Astrocyte (in vitro differentiated cells and primary cell): ENCODE data around the gene GJC1.

ENCODE experiments used
- EZH2 ChIP-seq: IDR thresholded peaks from 2 replicates; pipeline ENCODE4 v1.6.1; 2012; ENCODE audit warnings: mild to moderate bottlenecking, low read length, inconsistent platforms; ENCODE audit not compliant: insufficient read depth
- TF ChIP-seq, protein P1 (sequence below): IDR thresholded peaks from 2 replicates; pipeline ENCODE4 v1.5.1; 2011; ENCODE audit warnings: low read depth, mild to moderate bottlenecking, inconsistent platforms, low read length, moderate library complexity; ENCODE audit not compliant: insufficient read depth

DNA sequence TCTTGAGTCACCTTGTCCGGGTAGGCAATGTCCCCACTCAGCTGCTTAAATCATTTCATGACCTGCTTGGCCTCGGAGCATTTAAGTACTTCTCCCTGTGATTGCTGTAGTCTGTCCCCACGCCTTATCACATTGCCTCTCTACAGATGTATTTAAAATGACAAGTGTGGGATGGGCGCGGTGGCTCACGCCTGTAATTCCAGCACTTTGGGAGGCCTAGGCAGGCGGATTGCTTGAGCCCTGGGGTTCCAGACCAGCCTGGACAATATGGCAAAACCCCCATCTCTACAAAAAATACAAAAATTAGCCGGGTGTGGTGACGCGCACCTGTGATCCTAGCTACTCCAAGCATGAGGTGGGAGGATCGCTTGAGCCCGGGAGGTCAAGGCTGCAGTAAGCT is 1.3 kb upstream of the GJC1 start:
- TF ChIP-seq, protein P1, sequence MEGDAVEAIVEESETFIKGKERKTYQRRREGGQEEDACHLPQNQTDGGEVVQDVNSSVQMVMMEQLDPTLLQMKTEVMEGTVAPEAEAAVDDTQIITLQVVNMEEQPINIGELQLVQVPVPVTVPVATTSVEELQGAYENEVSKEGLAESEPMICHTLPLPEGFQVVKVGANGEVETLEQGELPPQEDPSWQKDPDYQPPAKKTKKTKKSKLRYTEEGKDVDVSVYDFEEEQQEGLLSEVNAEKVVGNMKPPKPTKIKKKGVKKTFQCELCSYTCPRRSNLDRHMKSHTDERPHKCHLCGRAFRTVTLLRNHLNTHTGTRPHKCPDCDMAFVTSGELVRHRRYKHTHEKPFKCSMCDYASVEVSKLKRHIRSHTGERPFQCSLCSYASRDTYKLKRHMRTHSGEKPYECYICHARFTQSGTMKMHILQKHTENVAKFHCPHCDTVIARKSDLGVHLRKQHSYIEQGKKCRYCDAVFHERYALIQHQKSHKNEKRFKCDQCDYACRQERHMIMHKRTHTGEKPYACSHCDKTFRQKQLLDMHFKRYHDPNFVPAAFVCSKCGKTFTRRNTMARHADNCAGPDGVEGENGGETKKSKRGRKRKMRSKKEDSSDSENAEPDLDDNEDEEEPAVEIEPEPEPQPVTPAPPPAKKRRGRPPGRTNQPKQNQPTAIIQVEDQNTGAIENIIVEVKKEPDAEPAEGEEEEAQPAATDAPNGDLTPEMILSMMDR: no peak
- no peak for TF ChIP-seq EZH2
